ENCODE data around the gene EXOC6B. TPM values are rescaled to one million over a fixed set of nuclear protein-coding genes. Genes with fewer than 3 reads are reported as not detected.

Gene EXOC6B
- total and polyA plus RNA-seq, 2 of the 8 experiments (the other 6 are each of a cell fraction or from before 2014, with no cell fraction given) = 13.5 to 33.0 TPM

- no peak for DNase-seq (ENCODE audit: low read depth in 1 of 2, low spot score in 2 of 2)
- no peak overlapping the region for H2BK5ac ChIP-seq (ENCODE audit: low read depth, low read length)
Observed at GRCh38 chr2:72619626-72620025, 206.2 kb downstream of the EXOC6B start.

More at GRCh38 chr2:72619626-72620025, 206.2 kb downstream of the EXOC6B start:
- H3K4me3 ChIP-seq (ENCODE audit: extremely low read depth in 1 of 4, insufficient read depth in 2 of 4, low read depth in 3 of 4, low read length in 4 of 4) = no peak overlapping the region
- no peak overlapping the region for H4K5ac ChIP-seq (ENCODE audit: insufficient read length, low read depth, low read length)
- no peaks in the 10 kb centered on the region for H3K23me2 ChIP-seq (ENCODE audit: low read depth, low read length)
- CTCF ChIA-PET (ENCODE audit: partially characterized antibody) = interaction anchor here (0.9 to 1.3 kb wide), 3 partner anchors 14 to 97 kb away, joined by 3 to 4 read pairs (median 4); no protein-coding TSS in a partner anchor
- H3K9me3 ChIP-seq (ENCODE audit: insufficient read depth in 2 of 2, low read depth in 1 of 2, low read length in 1 of 2) = no peaks in the 10 kb centered on the region
- no peak overlapping the region for H4K8ac ChIP-seq (ENCODE audit: extremely low read depth, insufficient read depth, low read length)
- no peak overlapping the region for H3K18ac ChIP-seq (ENCODE audit: extremely low read depth, low read length)
- H2AK5ac ChIP-seq (ENCODE audit: low read depth, low read length) = peak overlapping the region; percentile 57; the same call in 1 of the 2 replicates
- POLR2A ChIA-PET (ENCODE audit: partially characterized antibody) = no interaction called here
- H3K4me2 ChIP-seq (ENCODE audit: insufficient read depth in 1 of 2, low read depth in 2 of 2, low read length in 2 of 2) = no peak overlapping the region
- no peaks in the 10 kb centered on the region for H3K79me2 ChIP-seq (ENCODE audit: control insufficient read depth in 1 of 2, insufficient read depth in 2 of 2, low read length in 2 of 2)
- H3K27ac ChIP-seq (ENCODE audit: low read depth, low read length) = no peak overlapping the region
- 82% methylated on average over 3 of the region's 3 CpGs; no CpG with 5 or more reads in 1 of the 2 experiments for WGBS, 2 experiments (ENCODE audit: extremely low coverage in 1 of 2, insufficient coverage in 1 of 2, insufficient read length in 1 of 2, insufficient replicate concordance in 2 of 2, low coverage in 1 of 2, low lambda C conversion rate in 2 of 2, missing lambda C conversion rate in 1 of 2)
- H3K9ac ChIP-seq (replicated peaks in 1 of 4; ENCODE audit: extremely low read depth in 1 of 4, low read depth in 3 of 4, low read length in 3 of 4) = no peak overlapping the region
- H3K4ac ChIP-seq (replicated peaks; ENCODE audit: insufficient read length, low read depth, low read length) = no peak overlapping the region
- H3K27me3 ChIP-seq (replicated peaks in 1 of 4; ENCODE audit: control insufficient read depth in 3 of 4, extremely low read depth in 1 of 4, insufficient read depth in 3 of 4, low read length in 3 of 4) = no peaks in the 10 kb centered on the region
- H2BK12ac ChIP-seq (ENCODE audit: low read depth, low read length) = no peak overlapping the region
- H3K79me1 ChIP-seq (ENCODE audit: low read depth, low read length) = no peaks in the 10 kb centered on the region
- no peak overlapping the region for H3K14ac ChIP-seq (ENCODE audit: insufficient read length)
- no peak overlapping the region for H2BK20ac ChIP-seq (ENCODE audit: low read length)
- peaks cover 0 to 5% (median 2%) of the 10 kb centered on the region in 4 experiments; a peak in 3 of 7 replicates for H3K4me1 ChIP-seq (replicated peaks in 1 of 4; ENCODE audit: control insufficient read depth in 3 of 4, insufficient read depth in 4 of 4, low read length in 3 of 4)
- no peak for FAIRE-seq
- no peak overlapping the region for H2BK15ac ChIP-seq (ENCODE audit: low read length)
- TF ChIP-seq SIRT6 (IDR thresholded peaks at IDR 0.05; ENCODE audit: low read length) (no peak), POU5F1 (IDR thresholded peaks at IDR 0.05; ENCODE audit: low read depth, low read length) (no peak), CBX8 (IDR thresholded peaks at IDR 0.05; ENCODE audit: borderline replicate concordance, low read depth, low read length) (no peak), SP2 (IDR thresholded peaks at IDR 0.05; ENCODE audit: low read length) (no peak)
- H3K36me3 ChIP-seq (ENCODE audit: control insufficient read depth in 2 of 4, insufficient read depth in 4 of 4, low read length in 3 of 4) = no peaks in the 10 kb centered on the region
- no peaks in the 10 kb centered on the region for H4K20me1 ChIP-seq (replicated peaks in 1 of 2; ENCODE audit: control insufficient read depth in 1 of 2, insufficient read depth in 2 of 2, low read length in 2 of 2)
- no peak overlapping the region for H3K56ac ChIP-seq (replicated peaks; ENCODE audit: insufficient read length, low read depth, low read length)
- no peak overlapping the region for H3K23ac ChIP-seq (ENCODE audit: insufficient read length)
- no peak overlapping the region for H2AFZ ChIP-seq (ENCODE audit: low read length)
- H2BK120ac ChIP-seq (replicated peaks; ENCODE audit: low read depth, low read length) = no peak overlapping the region
- no peak overlapping the region for H4K91ac ChIP-seq (replicated peaks; ENCODE audit: insufficient read length, low read length)
